Subcutaneous abdominal adipose tissue (tissue), 5 donors: ENCODE results near the gene CCNL1.
A peak's percentile ranks its signal among the peaks of the same experiment; 100 is the strongest.
"Not testable (repeated sequence)": the region's sequence is repeated elsewhere in the genome, so short reads cannot be mapped to it uniquely, and the experiment has no call there.

Experiments
- H3K27ac ChIP-seq: one replicate; pipeline ENCODE4 v1.7.0; 2013; ENCODE audit warnings: low read depth, mild to moderate bottlenecking, inconsistent platforms, low read length, moderate library complexity
- H3K27me3 ChIP-seq, 5 donors: one replicate each; pipeline ENCODE4 v1.7.0; 2013; ENCODE audit warnings: low read length in 5 of 5, inconsistent platforms in 1 of 5; ENCODE audit not compliant: control insufficient read depth in 5 of 5, insufficient read depth in 4 of 5
- H3K36me3 ChIP-seq, 5 donors: one replicate each; pipeline ENCODE4 v1.7.0; 2013; ENCODE audit warnings: low read length in 5 of 5; ENCODE audit not compliant: control insufficient read depth in 5 of 5, insufficient read depth in 5 of 5
- H3K4me1 ChIP-seq, 5 donors: one replicate each; pipeline ENCODE4 v1.7.0; 2013; ENCODE audit warnings: low read length in 5 of 5, mild to moderate bottlenecking in 3 of 5, moderate library complexity in 1 of 5; ENCODE audit not compliant: control insufficient read depth in 5 of 5, insufficient read depth in 5 of 5
- H3K4me3 ChIP-seq, 5 donors: one replicate each; pipeline ENCODE4 v1.7.0; 2013; ENCODE audit warnings: low read length in 5 of 5, low read depth in 1 of 5
- H3K9ac ChIP-seq, 5 donors: one replicate each; pipeline ENCODE4 v1.7.0; 2013; ENCODE audit warnings: low read length in 5 of 5, mild to moderate bottlenecking in 4 of 5, moderate library complexity in 3 of 5
- H3K9me3 ChIP-seq, 5 donors: one replicate each; pipeline ENCODE4 v1.7.0; 2013; ENCODE audit warnings: low read length in 5 of 5; ENCODE audit not compliant: control insufficient read depth in 5 of 5
- donor health status: healthy.
- donor health status: healthy.
- donor health status: healthy.
- donor health status: healthy.
- donor health status: healthy.

Gene CCNL1

DNA sequence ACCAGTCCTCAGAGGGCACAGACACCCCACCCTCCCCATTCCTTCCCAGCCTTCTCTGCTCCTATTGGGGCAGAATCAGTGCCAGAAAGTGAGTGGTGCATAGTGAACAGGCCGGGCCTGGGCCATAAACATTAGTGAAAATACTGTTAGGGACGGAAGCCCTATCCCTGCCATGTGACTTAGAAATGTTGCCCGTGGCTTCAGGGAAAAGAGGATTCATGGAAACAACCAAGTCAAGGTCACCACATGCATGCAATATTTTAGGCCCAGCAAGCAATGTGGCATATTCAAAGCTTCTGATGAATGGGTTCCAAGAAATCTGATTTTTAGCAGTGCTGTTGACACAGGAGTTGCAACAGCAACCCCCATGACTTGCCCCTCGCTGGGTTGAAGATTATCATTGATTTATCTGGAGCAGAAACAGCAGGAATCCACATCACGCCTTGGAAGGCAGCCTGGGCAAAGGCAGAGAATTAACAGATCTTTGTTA, 52.3 kb downstream of the CCNL1 start:
- Histone ChIP-seq H3K27me3 (no peaks in the 10 kb centered on the region), H3K4me1 (peaks cover 0 to 21% (median 5%) of the 10 kb centered on the region in 5 donors), H3K4me3 (no peak overlapping the region), H3K9me3 (no peaks in the 10 kb centered on the region), H3K36me3 (no peaks in the 10 kb centered on the region), H3K27ac (peak overlapping the region; percentile 26), H3K9ac (no peak overlapping the region)

DNA sequence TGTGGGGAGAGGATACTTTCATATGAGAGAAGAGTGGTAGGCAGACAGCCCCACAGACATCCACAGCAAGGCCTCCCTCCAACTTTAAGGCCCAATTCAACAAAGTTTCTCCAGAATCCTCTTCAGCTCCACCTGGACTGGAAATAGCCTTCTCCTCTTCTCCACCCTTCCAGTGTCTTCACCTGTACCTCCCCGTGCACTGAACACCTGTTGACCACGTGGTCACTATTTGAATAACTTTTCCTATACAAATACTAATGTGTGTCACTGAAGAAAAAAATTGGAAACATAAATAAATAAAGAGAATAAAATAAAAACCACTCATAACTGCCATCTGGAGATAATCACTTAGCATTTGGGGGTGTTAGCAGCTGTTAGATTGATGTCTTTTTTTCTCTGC, 52.9 kb downstream of the CCNL1 start:
- Histone ChIP-seq H3K36me3 (no peaks in the 10 kb centered on the region), H3K9ac (no peak overlapping the region), H3K4me3 (no peak overlapping the region), H3K27ac (peak overlapping the region; percentile 26), H3K27me3 (no peaks in the 10 kb centered on the region), H3K4me1 (peaks cover 0 to 21% (median 5%) of the 10 kb centered on the region in 5 donors), H3K9me3 (no peaks in the 10 kb centered on the region)

DNA sequence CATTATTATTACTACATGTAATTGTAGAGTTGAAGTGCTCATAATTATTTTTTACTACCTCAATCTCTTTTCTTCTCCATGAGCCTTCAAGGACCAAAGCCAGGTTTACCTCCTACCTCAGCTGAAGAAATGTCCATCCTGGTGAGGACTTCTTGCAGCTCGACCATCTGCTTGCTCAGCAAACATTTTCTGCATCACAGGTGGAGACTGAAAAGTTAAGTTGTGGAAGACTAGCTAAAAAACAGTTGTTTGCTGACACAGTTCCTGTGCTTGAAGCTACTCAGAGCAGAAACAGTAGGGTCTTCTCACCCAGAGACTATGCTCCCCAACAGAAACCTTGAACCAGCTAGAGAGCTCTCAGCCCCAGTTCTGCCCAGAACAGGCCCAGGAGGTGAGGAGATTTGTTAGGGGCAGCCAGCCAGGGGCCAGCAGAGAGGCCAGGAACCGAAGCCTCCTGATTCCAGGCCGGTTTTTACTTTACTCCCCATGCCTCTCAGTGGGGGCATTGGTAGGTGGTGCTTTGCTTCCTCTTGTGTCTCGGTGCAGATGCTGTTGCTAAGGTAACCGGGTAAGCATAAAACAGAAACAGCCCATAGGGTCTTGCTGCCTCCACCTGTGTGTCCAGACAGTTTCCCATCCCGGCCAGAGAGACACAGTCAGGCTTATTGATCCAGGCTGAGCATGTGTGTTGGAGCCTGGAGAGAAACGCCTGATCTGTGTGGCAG, 54.9 kb downstream of the CCNL1 start:
- no peaks in the 10 kb centered on the region for H3K27me3 ChIP-seq
- H3K27ac ChIP-seq = no peak overlapping the region
- H3K9ac ChIP-seq = no peak overlapping the region
- no peak overlapping the region for H3K4me3 ChIP-seq
- peaks cover 0 to 26% (median 11%) of the 10 kb centered on the region in 5 donors for H3K4me1 ChIP-seq
- no peaks in the 10 kb centered on the region for H3K36me3 ChIP-seq
- H3K9me3 ChIP-seq = no peaks in the 10 kb centered on the region

DNA sequence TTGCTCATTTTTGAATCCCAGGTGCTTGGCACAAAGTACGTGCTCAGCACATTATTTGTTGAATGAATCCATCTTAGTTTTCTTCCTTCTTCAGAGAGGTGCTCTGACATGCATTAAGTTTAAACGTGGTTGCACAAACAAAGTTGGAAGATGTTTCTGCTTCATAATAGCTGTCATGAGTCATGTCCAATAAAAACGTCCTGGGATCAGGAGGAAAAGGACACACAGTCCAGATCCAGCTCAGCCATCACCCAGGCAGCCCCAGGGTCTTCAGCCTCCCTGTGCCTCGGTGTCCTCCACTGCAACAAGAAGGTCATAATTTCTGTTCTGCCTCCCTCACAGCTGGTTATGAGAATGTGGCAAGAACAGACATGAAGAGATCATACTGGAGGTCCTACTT, 55.4 kb downstream of the CCNL1 start:
- H3K4me1 ChIP-seq = peaks cover 0 to 26% (median 11%) of the 10 kb centered on the region in 5 donors
- H3K27ac ChIP-seq = no peak overlapping the region

DNA sequence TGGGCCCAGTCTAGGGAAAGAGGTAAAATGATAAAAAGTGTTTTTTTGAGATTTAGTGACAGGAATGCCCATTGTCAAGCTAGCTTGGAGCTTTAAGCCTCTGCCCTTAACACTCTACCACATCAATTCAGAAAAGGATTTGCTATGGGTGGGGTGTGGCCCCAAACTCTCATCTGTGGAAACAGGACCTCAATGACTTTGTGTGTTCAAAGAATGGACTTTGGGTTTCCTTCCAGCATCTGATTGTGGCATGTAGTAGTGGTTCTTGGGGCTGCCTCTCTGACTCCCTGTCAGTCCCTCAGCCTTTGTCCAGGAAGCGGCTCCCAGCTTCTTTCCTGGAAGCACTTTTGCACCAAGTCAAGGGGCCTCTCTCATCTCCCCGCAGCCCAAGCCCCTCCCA, 56.1 kb downstream of the CCNL1 start:
- Histone ChIP-seq H3K4me1 (peaks cover 0 to 30% (median 11%) of the 10 kb centered on the region in 5 donors), H3K27ac (no peak overlapping the region), H3K9me3 (no peaks in the 10 kb centered on the region), H3K27me3 (no peaks in the 10 kb centered on the region), H3K4me3 (no peak overlapping the region), H3K9ac (no peak overlapping the region), H3K36me3 (no peaks in the 10 kb centered on the region)

More for the DNA sequence above, 55.4 kb downstream of the CCNL1 start:
- no peaks in the 10 kb centered on the region for H3K9me3 ChIP-seq
- H3K4me3 ChIP-seq = no peak overlapping the region
- no peaks in the 10 kb centered on the region for H3K27me3 ChIP-seq
- H3K36me3 ChIP-seq = no peaks in the 10 kb centered on the region
- H3K9ac ChIP-seq = no peak overlapping the region

DNA sequence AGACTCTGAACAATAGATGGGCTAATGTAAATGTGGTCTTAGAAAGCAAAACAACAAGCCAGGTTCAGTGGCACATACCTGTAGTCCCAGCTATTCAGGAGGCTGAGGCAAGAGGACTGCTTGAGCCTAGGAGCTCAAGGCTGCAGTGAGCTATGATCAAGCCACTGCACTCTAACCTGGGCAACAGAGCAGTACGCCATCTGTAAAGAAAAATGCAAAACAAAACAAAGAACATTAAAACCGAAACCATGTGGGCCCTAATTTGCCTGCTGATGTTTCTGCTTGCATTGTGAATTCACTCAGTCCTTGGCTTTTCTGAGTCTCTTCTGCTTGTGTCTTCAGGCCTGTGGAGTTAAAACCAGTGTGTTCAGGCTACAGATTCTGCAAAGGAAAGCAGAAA, 56.7 kb downstream of the CCNL1 start:
- no peak overlapping the region for H3K27ac ChIP-seq

DNA sequence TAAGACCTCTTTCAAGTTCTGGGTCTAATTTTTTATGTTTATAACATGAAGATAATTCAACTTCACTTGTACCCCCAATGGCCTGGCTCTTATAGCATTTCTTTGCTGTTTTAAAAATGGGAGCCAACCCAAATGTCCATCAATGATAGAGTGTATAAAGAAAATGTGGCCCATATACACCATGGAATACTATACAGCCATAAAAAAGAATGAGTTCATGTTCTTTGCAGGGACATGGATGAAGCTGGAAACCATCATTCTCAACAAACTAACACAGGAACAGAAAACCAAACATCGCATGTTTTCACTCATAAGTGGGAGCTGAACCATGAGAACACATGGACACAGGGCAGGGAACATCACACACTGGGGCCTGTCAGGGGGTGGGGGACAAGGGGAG, 57.4 kb downstream of the CCNL1 start:
- H3K9ac ChIP-seq, H3K36me3 ChIP-seq, H3K27ac ChIP-seq: not testable (repeated sequence)

More for the DNA sequence above, 56.7 kb downstream of the CCNL1 start:
- Histone ChIP-seq H3K9me3 (no peaks in the 10 kb centered on the region), H3K4me1 (peaks cover 0 to 27% (median 11%) of the 10 kb centered on the region in 5 donors), H3K36me3 (no peaks in the 10 kb centered on the region), H3K9ac (no peak overlapping the region), H3K27me3 (no peaks in the 10 kb centered on the region), H3K4me3 (no peak overlapping the region)

DNA sequence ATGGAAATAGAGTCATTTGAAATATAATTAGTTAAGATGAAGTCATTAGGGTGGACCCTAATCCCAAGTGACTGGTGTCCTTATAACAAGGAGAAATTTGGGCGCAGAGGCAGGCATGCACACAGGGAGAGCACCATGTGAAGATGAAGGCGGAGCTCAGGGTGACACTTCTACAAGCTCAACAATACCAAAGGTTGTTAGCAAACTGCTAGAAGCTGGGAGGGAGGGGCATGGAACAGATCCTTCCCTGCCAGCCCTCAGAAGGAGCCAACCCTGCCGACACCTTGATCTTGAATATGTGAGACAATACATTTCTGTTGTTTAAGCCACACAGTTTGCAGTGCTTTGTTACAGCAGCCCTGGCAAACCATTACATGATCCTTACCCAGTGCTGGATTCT, 57.8 kb downstream of the CCNL1 start:
- H3K4me1 ChIP-seq = peaks cover 0 to 20% (median 11%) of the 10 kb centered on the region in 5 donors
- no peak overlapping the region for H3K4me3 ChIP-seq
- no peaks in the 10 kb centered on the region for H3K36me3 ChIP-seq
- no peak overlapping the region for H3K9ac ChIP-seq
- H3K27ac ChIP-seq = no peak overlapping the region
- H3K27me3 ChIP-seq = no peaks in the 10 kb centered on the region
- no peaks in the 10 kb centered on the region for H3K9me3 ChIP-seq

More for the DNA sequence above, 57.4 kb downstream of the CCNL1 start:
- not testable (repeated sequence) for H3K9me3 ChIP-seq, H3K4me3 ChIP-seq, H3K27me3 ChIP-seq
- peaks cover 0 to 21% (median 11%) of the 10 kb centered on the region in 5 donors for H3K4me1 ChIP-seq

DNA sequence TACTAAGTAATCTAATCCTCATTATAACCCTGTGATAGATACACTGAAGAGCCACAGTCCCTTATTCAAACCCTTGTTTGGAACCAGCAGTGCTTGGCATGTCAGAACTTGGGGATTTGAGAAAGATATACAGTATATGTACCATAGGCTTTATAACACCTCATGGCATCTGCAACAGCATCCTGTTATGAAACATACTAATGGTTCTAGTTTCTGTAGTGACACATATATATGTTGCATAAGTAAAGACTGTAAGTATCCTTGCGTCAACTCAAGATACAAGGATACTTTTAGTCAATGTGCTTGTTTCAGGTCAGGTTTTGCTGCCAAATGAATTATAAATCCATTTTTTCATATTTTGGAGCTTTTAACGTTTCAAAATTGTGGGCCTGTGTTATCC, 58.5 kb downstream of the CCNL1 start:
- Histone ChIP-seq H3K27ac (no peak overlapping the region), H3K9ac (no peak overlapping the region), H3K9me3 (no peaks in the 10 kb centered on the region), H3K36me3 (no peaks in the 10 kb centered on the region), H3K4me1 (peaks cover 0 to 20% (median 11%) of the 10 kb centered on the region in 5 donors), H3K4me3 (no peak overlapping the region), H3K27me3 (no peaks in the 10 kb centered on the region)

DNA sequence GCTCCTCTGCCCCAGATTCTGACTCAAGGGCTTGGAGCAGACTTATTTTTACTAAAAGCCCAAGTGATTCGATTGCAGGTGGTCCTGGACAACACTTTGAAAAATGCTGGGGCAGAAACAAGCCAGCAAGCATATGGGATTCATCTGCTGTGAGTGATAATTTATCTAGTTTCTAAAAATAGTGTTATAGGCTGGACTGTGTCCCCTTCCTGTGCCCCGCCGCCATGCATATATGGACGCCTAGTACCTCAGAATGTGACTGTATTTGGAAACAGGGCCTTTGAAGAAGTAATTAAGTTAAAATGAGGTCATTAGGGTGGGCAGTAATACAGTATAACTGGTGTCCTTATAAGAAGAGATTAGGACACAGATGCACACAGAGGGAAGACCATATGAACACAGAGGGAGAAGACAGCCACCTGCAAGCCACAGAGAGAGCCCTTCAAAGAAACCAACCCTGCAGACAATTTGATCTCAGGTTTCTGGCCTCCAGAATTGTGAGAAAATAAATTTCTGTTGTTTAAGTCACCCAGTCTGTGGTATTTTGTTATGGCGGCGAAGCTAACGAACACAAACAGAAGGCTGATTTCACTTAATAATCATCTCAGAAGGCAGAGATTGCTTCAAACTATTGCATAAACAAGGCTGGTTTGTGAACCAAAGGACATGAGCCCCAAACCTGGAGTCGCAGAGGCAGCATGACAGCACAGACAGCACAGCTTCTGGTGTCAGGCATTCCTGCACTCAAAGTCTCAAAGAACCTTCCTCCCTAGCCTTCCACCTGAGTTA, 59.1 kb downstream of the CCNL1 start:
- no peaks in the 10 kb centered on the region for H3K36me3 ChIP-seq
- H3K27me3 ChIP-seq = no peaks in the 10 kb centered on the region
- H3K27ac ChIP-seq = no peak overlapping the region
- H3K9me3 ChIP-seq = no peaks in the 10 kb centered on the region
- no peak overlapping the region for H3K9ac ChIP-seq
- peak overlapping the region in 1 of 5 donors; percentile 3 for H3K4me3 ChIP-seq
- peaks cover 0 to 20% (median 11%) of the 10 kb centered on the region in 5 donors for H3K4me1 ChIP-seq
